Natural killer cell (primary cell): Measurements from ENCODE around the gene DBNDD1. TPM values are rescaled to one million over a fixed set of nuclear protein-coding genes. Genes with fewer than 3 reads are reported as not detected.

Experiments used
- ATAC-seq, 3 donors: fragments of 150-1000 bp in 2 of 3; fragments of 200-7000 bp in 1 of 3; cut with Tn5 transposase; 1 replicate in 1 of 3; 2 replicates in 2 of 3; pipeline ENCODE4 v1.10.0; 2021; ENCODE audit warnings: mild to moderate bottlenecking in 2 of 3, moderate library complexity in 2 of 3
- DNase-seq, 2 donors: peaks; one replicate each; pipeline versions ENCODE4 v3.0.0 to v3.0.0-alpha.2; 2013 to 2021; ENCODE audit warnings: mixed read lengths in 1 of 2
- H3K27ac ChIP-seq: one replicate; pipeline ENCODE4 v1.5.1; 2013; ENCODE audit warnings: mild to moderate bottlenecking, low read length
- H3K27me3 ChIP-seq: one replicate; pipeline ENCODE4 v1.6.1; 2013; ENCODE audit warnings: low read length; ENCODE audit not compliant: control insufficient read depth, insufficient read depth
- H3K36me3 ChIP-seq: one replicate; pipeline ENCODE4 v1.6.1; 2013; ENCODE audit warnings: low read length; ENCODE audit not compliant: control insufficient read depth, insufficient read depth
- H3K4me1 ChIP-seq: one replicate; pipeline ENCODE4 v1.6.1; 2013; ENCODE audit warnings: low read length; ENCODE audit not compliant: control insufficient read depth, insufficient read depth
- H3K4me3 ChIP-seq: one replicate; pipeline ENCODE4 v1.5.1; 2013; ENCODE audit warnings: low read length
- H3K9me3 ChIP-seq: one replicate; pipeline ENCODE4 v1.6.1; 2013; ENCODE audit warnings: low read length; ENCODE audit not compliant: control insufficient read depth, insufficient read depth
- H3K27ac Mint-ChIP-seq, 2 donors: one replicate each; pipeline ENCODE4 v1.8.0; 2022; ENCODE audit warnings: mild to moderate bottlenecking in 2 of 2, mixed read lengths in 2 of 2, moderate library complexity in 1 of 2
- H3K27me3 Mint-ChIP-seq, 2 donors: one replicate each; pipeline ENCODE4 v1.8.0; 2022; ENCODE audit warnings: low read depth in 2 of 2, mixed read lengths in 2 of 2
- H3K36me3 Mint-ChIP-seq: one replicate; pipeline ENCODE4 v1.8.0; 2022; ENCODE audit warnings: mixed read lengths
- H3K4me1 Mint-ChIP-seq, 2 donors: one replicate each; pipeline ENCODE4 v1.8.0; 2022; ENCODE audit warnings: mixed read lengths in 2 of 2
- H3K4me3 Mint-ChIP-seq: one replicate; pipeline ENCODE4 v1.8.0; 2022; ENCODE audit warnings: mild to moderate bottlenecking, moderate library complexity, mixed read lengths
- H3K9me3 Mint-ChIP-seq, 2 donors: one replicate each; pipeline ENCODE4 v1.8.0; 2022; ENCODE audit warnings: mixed read lengths in 2 of 2
- CTCF ChIP-seq: fragments of 200-600 bp; IDR thresholded peaks from one replicate; pipeline ENCODE4 v1.8.0; 2022; ENCODE audit warnings: antibody characterized with exemption
- WGBS: methylation state at CpG from one replicate; pipeline ENCODE4 v1.1.7; 2013; ENCODE audit warnings: missing lambda C conversion rate; ENCODE audit not compliant: insufficient coverage; 5-methylcytosine and 5-hydroxymethylcytosine counted together
- intact Hi-C: fragments of 100-400 bp; cut with micrococcal nuclease; formaldehyde crosslinking; loops from one replicate; pipeline ENCODE4 v1.14.2; 2022
- total RNA-seq, 4 donors: library from RNA; stranded (reverse); fragments of 120-200 nt in 1 of 4; gene quantifications; one replicate each; pipeline versions ENCODE4 v1.2.3 to v1.2.4, GENCODE V29; 2013 to 2022

DBNDD1 gene
- total RNA-seq, 3 donors from 2014 or later (not counting 1 experiment from before 2014, with no cell fraction given), result 0.20 TPM; not detected in 2

GRCh38 chr16:90011508-90011819 is 7.8 kb downstream of the DBNDD1 start:
- Histone ChIP-seq H3K27me3 (peaks cover 18% of the 10 kb centered on the region), H3K9me3 (no peaks in the 10 kb centered on the region), H3K4me3 (no peak overlapping the region), H3K36me3 (no peaks in the 10 kb centered on the region), H3K27ac (no peak overlapping the region), H3K4me1 (peaks cover 25% of the 10 kb centered on the region)
- no peak for ATAC-seq
- WGBS, result 68% methylated on average over 11 of the region's 11 CpGs
- no peak for DNase-seq
- Mint-ChIP-seq H3K4me3 (no peak overlapping the region), H3K9me3 (no peaks in the 10 kb centered on the region), H3K27me3 (peaks cover 0 to 25% of the 10 kb centered on the region in 2 donors), H3K36me3 (no peaks in the 10 kb centered on the region), H3K4me1 (peaks cover 14 to 18% of the 10 kb centered on the region in 2 donors), H3K27ac (no peak overlapping the region)
- intact Hi-C loops, result no loop called here
- no peak for TF ChIP-seq CTCF

- 52% methylated on average over 22 of the region's 22 CpGs for WGBS
- no peak for TF ChIP-seq CTCF
- Histone ChIP-seq H3K27ac (no peak overlapping the region), H3K4me1 (peaks cover 25% of the 10 kb centered on the region), H3K27me3 (peaks cover 18% of the 10 kb centered on the region), H3K4me3 (no peak overlapping the region), H3K9me3 (no peaks in the 10 kb centered on the region), H3K36me3 (no peaks in the 10 kb centered on the region)
- no peak for ATAC-seq
- Mint-ChIP-seq H3K27me3 (peaks cover 0 to 25% of the 10 kb centered on the region in 2 donors), H3K4me1 (peaks cover 14 to 18% of the 10 kb centered on the region in 2 donors), H3K36me3 (no peaks in the 10 kb centered on the region), H3K9me3 (no peaks in the 10 kb centered on the region), H3K27ac (no peak overlapping the region), H3K4me3 (no peak overlapping the region)
- DNase-seq, result no peak
- intact Hi-C loops, result no loop called here
These were observed 8.4 kb downstream of the DBNDD1 start for GRCh38 chr16:90010676-90011507.

DNA sequence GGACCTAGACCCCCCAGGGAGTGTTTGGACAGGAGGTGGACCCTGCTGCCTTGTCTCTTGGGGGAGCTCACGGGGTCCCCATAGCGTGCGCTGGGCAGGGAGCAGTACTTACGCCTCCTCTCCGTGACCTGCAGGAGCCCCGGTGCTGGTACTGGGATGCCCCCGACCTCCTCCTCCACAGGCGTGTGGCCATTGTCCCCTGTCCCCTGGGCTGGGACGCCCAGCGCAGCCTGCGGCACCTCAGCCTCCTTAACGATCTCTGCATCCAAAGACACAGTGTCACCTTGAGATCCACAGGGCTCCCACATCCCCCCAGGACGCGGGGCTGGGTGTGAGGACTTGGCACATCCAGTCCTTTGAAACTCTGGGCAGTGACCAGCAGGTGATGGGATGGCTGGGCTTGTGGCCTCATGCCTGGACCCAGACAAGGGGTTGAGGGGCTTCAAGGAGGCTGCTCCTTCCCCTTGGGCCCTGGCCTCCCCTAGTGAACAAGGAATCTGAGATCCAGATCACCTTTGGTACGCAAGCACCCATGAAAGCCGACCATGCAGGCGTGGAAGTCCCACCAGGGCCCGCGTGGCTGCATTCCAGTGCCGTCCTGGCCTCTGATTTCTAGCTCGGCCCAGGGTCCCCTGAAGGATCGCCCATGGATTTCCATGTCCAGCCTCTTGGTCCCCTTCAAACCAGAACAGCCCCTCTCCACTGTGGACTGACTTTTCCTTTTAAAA is 9.9 kb downstream of the DBNDD1 start:
- Mint-ChIP-seq H3K9me3 (no peaks in the 10 kb centered on the region), H3K27me3 (peaks cover 0 to 20% of the 10 kb centered on the region in 2 donors), H3K4me3 (peak overlapping the region; percentile 58), H3K4me1 (peaks cover 14 to 21% of the 10 kb centered on the region in 2 donors), H3K36me3 (no peaks in the 10 kb centered on the region), H3K27ac (peak overlapping the region in 1 of 2 donors; percentile 72)
- H3K4me1 ChIP-seq, result peaks cover 25% of the 10 kb centered on the region
- intact Hi-C loops, result no loop called here
- peaks cover 18% of the 10 kb centered on the region for H3K27me3 ChIP-seq
- 62% methylated on average over 22 of the region's 22 CpGs for WGBS
- peak in 2 of 3 donors; percentile 19 to 24 for ATAC-seq
- H3K27ac ChIP-seq, result no peak overlapping the region
- no peak for TF ChIP-seq CTCF
- no peaks in the 10 kb centered on the region for H3K36me3 ChIP-seq
- H3K4me3 ChIP-seq, result peak overlapping the region; percentile 14
- H3K9me3 ChIP-seq, result no peaks in the 10 kb centered on the region
- DNase-seq, result no peak
